Activated gamma-delta T cell treated with Interleukin-2 at 50 U/mL for 16 hours (primary cell): Measurements from ENCODE around the gene KIF19.
"Not testable (repeated sequence)": the region's sequence is repeated elsewhere in the genome, so short reads cannot be mapped to it uniquely, and the experiment has no call there.

Experiments used
- DNase-seq: peaks from one replicate; pipeline ENCODE4 v3.0.0-alpha.2; 2020

KIF19 gene, protein sequence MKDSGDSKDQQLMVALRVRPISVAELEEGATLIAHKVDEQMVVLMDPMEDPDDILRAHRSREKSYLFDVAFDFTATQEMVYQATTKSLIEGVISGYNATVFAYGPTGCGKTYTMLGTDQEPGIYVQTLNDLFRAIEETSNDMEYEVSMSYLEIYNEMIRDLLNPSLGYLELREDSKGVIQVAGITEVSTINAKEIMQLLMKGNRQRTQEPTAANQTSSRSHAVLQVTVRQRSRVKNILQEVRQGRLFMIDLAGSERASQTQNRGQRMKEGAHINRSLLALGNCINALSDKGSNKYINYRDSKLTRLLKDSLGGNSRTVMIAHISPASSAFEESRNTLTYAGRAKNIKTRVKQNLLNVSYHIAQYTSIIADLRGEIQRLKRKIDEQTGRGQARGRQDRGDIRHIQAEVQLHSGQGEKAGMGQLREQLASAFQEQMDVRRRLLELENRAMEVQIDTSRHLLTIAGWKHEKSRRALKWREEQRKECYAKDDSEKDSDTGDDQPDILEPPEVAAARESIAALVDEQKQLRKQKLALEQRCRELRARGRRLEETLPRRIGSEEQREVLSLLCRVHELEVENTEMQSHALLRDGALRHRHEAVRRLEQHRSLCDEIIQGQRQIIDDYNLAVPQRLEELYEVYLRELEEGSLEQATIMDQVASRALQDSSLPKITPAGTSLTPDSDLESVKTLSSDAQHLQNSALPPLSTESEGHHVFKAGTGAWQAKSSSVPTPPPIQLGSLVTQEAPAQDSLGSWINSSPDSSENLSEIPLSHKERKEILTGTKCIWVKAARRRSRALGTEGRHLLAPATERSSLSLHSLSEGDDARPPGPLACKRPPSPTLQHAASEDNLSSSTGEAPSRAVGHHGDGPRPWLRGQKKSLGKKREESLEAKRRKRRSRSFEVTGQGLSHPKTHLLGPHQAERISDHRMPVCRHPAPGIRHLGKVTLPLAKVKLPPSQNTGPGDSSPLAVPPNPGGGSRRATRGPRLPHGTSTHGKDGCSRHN

DNA sequence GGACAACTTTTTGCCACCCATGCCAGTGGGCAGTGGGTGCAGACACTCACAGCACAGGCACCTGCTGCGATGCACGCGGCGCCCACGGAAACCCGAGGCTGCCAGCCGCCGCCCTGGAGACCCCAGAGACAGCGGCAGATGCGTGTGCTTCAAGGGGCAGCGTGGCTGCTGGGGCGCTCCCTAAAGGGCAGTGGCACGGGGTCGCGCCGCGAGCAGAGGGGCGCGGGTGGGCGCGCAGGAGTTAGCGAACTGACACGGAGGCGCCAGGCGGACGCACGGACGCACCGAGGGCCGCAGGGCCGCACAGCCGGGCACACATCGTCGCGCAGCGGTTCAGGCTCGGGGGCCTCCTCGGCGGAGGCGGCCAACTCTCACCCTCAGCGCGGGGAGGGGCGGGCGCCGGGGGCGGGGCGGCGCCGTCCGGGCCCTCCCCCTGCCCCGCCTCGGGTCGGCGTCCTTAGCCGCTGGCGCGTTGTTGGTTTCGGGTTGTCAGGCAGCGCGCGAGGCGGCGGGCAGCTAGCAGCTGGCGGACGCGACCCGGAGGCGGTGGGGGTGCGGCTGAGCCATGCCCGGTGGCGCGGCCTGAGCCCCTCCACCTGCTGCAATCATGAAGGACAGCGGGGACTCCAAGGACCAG lies at the start of gene KIF19:
Gene KIF19 (plus strand): TSS at position 484 of the 637 bp plus-strand sequence. CDS start 124 bp downstream, at position 608.
- DNase-seq, result peak; percentile 40

DNA sequence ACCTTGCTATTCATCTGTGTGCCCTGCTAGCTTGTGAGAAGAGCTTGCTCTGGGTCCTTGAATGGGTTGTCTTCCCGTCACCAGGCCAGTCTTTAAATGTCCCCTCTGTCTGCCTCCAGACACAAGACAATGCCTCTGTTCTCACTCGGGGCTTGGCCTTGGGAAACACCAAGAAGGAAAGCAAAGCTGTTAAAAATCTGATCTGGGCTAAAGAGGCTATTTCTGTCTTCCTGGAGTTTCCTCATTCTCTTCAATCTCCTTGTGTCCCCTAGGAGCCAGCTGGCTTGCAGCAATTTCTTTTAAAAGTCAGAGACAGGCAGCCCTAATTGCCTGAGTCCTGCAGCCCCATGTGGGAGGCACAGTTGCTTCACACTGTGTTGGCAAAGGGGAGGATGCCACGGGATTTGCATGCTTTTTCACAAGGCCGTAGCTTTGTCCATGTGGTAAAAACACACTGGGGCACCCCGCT lies 49.5 kb upstream of the KIF19 start:
- DNase-seq, result no peak

DNA sequence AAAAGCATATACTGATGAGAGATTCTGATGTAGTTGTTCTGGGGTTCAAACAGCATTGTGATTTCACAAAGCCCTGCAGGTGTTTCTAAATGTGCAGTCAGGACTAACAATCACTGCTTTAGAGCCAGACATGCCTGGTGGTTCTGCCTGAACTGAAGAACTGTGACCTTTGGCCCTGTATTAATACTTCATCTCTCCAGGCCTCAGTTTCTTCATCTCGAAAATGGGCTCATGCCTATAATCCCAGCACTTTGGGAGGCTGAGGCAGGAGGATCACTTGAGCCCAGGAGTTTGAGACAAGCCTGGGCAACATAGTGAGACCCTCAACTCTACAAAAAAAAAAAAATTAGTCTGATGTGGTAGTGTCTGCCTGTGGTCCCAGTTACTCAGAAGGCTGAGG lies 48.1 kb upstream of the KIF19 start:
- DNase-seq, result no peak

DNA sequence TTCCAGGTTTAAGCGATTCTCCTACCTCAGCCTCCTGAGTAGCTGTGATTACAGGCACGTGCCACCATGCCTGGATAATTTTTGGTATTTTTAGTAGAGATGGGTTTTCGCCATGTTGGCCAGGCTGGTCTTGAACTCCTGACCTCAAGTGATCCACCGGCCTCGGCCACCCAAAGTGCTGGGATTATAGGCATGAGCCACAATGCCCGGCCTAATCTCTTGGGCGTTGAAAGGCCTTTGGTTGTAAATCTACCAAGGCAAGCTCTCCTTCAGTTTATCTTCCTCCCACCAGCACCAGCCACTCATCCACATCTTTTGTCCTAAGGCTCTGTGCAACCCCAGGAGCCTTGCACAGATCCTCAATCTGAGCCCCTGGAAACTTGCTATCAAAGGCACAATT lies 46.4 kb upstream of the KIF19 start:
- not testable (repeated sequence) for DNase-seq

DNA sequence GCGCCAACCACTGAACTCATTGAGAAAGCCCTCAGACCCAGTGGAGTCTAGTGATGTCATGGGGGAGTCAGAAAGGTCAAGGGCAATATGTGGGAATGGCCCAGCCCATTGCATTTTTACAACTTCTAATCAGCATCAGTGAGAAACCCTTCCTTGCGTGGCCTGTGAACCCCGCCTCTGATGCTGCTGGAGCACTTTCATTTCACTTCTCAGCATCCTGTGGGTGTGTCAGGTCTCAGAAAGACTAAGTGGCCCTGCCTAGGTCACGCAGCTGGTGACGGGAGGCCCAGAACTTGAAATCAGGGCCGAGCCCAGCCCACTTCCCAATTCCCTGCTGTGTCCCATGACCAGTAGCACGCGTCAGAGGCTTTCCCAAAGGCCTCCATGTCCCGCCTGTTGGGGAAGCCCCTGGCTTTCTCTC lies 45.9 kb upstream of the KIF19 start:
- peak; percentile 46 for DNase-seq

DNA sequence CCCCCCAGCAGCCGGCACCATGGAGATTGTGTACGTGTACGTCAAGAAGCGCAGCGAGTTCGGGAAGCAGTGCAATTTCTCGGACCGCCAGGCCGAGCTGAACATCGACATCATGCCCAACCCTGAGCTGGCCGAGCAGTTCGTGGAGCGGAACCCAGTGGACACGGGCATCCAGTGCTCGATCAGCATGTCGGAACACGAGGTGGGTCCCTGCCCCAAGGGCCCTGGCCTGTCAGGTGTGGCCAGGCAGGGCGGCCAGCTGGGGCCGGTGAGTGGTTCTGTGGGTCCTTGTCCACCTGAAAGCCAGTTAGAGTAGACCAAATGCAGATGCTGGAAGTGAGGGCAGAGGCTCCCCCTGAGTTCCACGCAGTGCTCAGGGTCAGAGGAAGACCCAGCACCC lies 44.2 kb upstream of the KIF19 start:
- DNase-seq, result no peak

DNA sequence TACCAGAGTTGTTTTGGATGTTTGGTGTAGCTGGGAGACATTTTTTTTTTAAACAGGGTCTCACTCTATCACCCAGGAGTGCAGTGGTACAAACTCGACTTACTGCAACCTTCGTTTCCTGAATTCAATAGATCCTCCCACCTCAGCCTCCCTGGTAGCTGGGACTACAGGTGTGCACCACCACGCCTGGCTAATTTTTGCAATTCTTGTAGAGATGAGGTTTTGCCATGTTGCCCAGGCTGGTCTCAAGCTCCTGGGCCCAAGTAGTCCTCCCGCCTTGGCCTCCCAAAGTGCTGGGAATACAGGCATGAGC lies 43.8 kb upstream of the KIF19 start:
- DNase-seq, result not testable (repeated sequence)

DNA sequence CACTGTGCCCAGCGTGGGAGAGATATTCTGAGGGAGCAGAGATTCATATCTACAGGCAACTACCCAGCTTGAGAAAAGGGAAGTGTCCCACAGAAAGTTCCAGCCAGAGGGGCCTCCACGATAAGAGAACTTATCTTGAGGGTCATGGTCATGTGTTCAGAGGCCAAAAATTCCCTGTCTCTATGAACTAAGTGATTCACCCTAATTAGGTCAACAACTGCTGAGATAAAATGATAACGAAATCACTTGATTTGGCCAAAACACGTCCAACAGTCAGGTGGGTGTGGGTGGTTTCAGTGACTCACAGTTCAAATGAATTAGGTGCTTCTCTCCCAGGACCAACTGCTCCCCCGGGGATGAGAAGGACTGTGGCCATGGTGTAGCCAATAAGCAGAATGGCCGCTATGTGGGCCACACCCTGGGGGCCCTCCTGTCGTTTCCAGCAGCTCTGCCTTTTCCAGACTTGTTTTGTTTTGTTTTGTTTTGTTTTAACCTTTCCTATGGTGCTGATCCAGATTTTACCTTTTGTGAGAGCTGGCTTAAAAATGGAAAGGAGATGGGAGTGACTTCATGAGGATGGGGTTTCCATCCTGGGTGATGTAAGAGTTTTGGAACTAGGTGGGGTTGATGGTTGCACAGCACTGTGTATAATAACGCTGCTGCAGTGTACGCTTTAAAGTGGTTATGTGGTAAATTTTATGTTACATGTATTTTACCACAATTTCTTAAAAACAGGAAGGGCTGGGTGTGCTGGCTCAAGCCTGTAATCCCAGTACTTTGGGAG lies 43.2 kb upstream of the KIF19 start:
- peak; percentile 19 for DNase-seq

DNA sequence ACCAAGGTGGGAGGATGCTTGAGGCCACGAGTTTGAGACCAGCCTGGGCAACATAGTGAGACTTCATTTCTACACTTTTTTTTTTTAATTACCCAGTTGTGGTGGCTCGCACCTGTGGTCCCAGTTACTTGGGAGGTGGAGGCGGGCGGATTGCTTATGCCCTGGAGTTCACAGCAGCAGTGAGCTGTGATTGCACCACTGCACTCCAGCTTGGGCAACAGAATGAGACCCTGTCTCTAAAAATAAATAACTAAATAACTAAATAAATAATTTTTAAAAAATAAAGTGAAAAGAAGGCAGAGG lies 42.7 kb upstream of the KIF19 start:
- no peak for DNase-seq

DNA sequence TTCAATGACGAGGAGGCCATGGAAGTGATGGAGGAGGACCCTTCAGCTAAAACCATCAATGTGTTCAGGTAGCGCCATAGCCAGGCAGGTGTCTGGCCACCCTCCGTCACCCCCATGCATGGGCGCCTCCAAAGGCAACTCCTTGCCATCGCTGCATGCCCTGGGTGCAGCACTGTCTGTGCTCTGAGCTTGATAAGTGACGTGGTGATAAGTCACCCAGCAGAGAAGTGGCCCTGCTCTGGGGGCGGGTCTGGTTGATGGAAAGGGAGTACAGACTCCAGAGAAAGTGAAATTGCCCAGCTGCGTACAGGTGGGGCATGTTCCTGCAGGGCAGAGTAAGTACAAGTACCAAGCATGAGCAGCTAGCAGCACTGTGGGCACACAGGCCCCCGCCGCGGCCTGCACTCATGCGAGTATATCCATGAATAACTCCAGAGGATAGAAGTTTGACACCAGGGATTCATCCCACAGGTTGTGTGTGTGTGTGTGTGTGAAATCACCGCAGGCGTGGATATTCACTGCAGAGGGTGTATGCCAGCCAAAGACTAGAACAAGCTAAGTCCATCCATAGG lies 38.9 kb upstream of the KIF19 start:
- no peak for DNase-seq

DNA sequence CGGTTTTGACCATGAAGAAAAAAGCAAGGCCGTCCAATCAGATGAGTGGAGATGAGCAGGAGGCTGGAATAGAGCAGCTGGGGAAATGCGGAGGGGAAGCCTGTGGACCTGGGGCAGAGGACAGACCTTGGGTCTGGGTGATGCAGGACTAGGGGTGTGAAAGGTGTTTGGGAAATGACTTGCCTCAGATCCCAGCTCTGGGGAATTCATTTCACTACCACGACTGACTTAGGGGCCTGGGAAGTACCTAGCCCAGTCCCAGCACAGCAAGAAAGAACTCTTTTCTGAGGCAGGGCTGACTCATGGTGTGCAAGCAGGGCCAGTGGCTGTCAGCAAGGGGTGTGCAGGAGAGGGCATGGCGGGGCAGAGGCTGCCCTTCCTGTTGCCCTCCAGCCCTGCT lies 37.2 kb upstream of the KIF19 start:
- no peak for DNase-seq

DNA sequence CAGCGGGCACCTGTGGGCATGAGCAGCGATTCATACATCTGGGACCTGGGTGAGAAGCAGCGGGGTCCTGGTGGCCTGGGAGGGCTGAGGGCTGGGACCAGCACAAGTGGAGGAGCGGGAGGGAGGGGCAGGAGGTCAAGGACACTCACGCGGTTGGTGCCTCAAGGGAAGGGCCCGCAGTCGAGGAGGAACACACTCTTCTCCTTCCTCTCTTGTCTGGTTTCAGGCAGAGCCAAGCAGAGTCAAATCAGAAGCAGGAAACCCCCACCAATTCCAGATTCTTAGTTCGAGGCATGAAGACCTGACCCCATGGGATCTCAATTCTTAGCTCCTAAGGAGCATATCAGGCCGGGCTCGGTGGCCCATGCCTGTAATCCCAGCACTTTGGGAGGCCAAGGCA lies 36.3 kb upstream of the KIF19 start:
- DNase-seq, result no peak

DNA sequence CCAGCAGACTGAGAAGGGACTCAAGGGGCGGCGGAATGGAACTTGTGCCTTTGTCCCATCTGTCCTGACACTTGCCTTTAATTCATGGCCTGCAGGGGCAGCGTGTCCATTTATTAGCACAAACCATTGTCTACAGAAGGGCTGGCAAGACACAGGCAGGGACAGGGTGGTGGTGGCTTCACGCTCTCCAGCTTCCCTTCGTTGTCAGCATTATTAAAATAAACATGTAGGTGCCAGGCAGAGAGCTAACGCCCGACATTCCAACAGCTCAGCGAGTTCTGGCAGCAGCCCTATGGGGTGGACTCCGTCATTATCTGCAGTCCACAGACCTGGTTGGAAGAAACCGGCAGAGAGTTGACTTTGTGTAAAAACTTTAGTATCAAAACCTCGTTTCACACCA lies 35.7 kb upstream of the KIF19 start:
- DNase-seq, result no peak

DNA sequence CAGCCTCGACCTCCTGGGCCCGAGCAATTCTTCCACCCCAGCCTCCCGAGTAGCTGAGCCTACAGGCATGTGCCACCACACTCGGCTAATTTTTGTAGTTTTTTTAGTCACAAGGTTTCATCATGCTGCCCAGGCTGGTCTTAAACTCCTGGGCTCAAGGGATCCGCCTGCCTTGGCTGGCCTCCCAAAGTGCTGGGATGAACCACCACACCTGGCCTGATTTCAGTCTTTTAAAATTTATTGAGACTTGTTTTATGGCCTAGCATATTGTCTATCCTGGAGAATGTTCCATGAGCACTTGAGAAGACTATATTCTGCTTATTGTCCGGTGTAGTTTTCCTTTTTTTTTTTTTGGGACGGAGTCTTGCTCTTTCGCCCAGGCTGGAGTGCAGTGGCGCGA lies 33.5 kb upstream of the KIF19 start:
- DNase-seq, result no peak

DNA sequence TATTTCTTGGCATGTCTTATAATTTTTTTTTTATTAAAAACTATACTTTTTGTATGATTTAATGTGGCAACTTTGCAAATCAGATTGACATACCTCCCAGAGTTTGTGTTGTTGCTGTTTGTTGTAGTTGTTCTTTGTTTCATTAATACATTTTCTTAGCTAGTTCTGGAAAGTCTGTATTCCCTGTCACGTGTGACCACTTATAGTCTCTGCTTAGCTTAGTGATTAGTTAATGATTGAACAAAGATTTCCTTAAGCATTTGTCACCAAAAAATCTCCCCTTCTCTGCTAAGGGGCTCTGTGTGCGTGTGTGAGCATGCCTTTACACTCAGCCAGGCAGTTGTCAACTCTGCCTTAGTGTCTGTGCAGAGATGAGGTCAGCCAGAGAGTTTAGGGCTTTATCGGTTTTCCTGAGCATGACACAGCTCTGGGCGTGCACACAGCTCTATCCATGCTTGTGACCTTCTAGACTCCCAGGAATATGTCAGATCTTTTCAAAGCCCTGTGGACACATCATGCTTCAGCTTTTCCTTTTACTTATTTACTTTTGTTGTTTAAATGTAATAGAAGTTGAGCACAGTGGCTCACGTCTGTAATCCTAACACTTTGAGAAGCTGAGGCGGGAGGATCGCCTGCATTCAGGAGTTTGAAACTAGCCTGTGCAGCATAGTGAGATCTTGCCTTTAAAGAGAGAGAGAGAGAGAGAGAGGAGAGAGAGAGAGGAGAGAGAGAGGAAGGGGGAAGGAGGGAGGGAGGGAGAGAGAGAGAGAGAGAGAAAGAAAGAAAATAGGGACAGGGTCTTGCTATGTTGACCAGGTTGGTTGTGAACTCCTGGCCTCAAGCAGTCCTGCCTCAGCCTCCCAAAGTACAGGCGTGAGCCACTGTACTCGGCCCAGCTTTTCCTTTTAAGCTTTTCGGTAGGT lies 30.1 kb upstream of the KIF19 start:
- DNase-seq, result no peak

DNA sequence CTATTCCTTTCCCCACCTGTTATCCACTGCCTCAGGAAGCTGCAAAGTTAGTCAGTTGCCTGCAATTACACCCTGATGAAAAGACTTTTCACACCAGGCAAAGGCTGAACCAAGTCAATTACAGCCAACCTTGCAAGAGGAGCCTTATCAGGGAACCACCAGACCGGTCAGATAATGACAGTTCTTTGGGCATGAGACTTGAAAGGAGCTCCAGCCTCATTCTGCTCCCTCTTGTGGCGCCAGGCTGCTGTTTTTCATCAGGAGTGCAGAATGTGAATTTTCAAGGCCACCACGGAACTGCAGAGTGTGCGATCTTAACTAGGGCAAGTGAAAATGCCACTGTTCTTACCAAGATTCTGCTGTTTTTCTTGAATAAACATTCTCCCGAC lies 29.5 kb upstream of the KIF19 start:
- no peak for DNase-seq

DNA sequence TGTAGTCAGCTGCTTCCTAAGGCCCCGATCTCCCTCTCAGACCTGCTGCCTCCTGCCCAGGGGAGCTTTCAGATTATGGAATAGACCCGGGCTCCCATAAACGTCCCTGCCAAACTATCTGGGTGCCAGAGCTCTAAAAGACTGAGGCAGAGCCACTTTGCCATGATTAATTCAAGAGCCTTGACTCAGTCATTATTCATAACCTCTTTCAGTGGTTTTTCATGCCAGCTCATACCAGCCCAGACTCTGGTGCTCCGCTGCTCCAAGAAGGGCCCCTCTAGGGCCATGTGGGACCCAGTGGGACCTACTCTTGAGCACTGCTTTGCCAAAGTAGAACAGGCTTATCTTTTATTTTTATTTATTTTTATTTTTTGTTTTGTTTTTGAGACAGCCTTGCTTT lies 28.1 kb upstream of the KIF19 start:
- DNase-seq, result no peak

DNA sequence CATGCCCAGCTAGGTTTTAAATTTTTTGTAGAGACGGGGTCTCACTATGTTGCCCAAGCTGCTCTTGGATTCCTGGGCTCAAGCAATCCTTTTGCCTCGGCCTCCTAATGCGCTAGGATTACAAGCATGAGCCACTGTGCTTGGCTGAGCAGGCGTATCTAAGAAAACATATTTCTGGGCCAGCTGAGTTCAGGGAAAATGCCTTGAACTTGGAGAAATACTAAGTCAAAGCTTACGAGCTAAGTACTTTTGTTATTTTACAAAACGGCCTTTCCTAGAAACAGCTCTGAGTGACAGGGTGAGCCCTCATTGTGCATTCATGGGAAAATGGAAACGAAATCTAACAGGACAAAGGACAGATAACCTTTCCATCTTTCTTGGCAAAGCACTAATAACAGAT lies 27.2 kb upstream of the KIF19 start:
- DNase-seq, result no peak

DNA sequence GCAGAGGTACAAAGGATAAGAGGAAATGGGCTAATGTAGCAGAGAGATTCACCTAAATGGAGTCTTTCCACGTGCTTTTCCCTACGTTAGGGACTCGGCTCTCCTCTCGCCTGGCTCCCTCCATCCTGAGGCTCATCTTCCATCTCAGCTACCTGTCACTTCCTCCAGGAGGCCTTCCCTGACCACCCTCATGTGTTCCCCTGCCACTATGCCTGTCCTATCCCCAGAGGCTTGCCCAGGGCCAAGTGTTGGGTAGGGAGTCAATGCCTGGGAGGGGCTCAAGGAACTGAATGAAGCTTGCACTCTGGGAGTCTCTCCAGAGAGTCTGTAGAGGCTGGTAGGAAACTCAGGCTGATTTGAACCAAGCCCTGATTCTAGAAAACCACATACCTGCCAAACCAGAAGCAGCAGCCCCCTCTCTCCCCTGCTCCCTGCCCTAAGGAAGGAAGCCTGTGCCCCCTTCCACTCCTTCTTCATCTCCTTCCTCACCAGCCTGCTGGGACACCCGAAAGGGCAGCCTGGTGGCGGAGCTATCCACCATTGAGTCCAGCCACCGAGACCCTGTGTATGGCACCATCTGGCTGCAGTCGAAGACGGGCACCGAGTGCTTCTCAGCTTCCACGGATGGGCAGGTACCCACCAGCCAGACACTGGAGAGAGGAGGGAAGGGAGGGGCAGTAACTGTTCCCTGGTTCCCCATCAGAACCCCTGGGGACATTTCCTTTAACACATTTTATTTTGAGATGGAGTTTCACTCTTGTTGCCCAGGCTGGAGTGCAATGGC lies 26.6 kb upstream of the KIF19 start:
- DNase-seq, result no peak

DNA sequence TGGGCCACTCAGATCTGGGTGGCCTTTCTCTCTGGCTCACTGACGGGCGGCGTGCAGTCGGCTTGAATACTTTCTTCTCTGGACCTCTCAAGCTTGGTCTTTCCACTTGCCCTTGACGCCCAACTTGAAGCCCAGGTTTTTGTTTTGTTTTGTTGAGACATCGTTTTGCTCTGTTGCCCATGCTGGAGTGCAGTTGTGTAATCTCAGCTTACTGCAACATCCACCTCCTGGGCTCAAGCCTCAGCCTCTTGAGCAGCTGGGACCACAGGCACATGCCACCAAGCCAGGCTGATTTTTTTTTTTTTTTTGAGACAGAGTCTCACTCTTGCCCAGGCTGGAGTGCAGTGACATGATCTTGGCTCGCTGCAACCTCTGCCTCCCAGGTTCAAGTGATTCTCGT lies 22.7 kb upstream of the KIF19 start:
- DNase-seq, result no peak

DNA sequence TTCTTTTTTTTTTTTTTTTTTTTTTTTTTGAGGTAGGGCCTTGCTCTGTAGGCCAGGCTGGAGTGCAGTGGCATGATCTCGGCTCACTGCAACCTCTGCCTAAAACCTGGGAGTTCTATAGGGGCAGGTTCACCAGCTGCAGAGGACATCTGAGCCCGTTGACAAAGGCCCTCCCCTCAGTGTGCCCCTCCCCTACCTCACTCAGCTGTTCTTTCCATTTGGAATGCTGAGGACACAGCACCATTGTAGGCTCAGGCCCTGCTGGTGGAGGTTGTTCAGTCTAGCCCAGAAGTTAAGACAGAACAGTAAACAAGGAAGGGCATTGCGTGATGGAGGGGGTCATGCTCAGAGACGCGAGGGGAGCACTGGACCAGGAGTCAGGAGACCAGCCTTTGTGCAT lies 21.8 kb upstream of the KIF19 start:
- no peak for DNase-seq
